Panc1 (cell line): ENCODE results near the gene ITGA11.

Experiments
- POLR2AphosphoS5 ChIP-seq: IDR thresholded peaks from 2 replicates; pipeline ENCODE4 v1.6.1; 2012; ENCODE audit warnings: mild to moderate bottlenecking, low read depth, low read length, moderate library complexity
- TCF7L2 ChIP-seq: IDR thresholded peaks from 2 replicates; pipeline ENCODE4 v1.6.1; 2011; ENCODE audit warnings: mild to moderate bottlenecking, low read depth, low read length, inconsistent platforms
- TF ChIP-seq, protein P1 (sequence below): fragments of 450-650 bp; IDR thresholded peaks from 2 replicates; pipeline ENCODE4 v1.5.1; 2017; ENCODE audit warnings: mild to moderate bottlenecking
- TF ChIP-seq, protein P2 (sequence below), 2 experiments: IDR thresholded peaks; 2 replicates each; pipeline ENCODE4 v1.6.1; 2011 to 2012; ENCODE audit warnings: low read depth in 2 of 2, control low read depth in 1 of 2, low read length in 1 of 2, mild to moderate bottlenecking in 1 of 2, moderate library complexity in 1 of 2; ENCODE audit not compliant: insufficient read depth in 1 of 2

GRCh38 chr15:68272721-68273271 is 159.2 kb downstream of the ITGA11 start:
- TF ChIP-seq, protein P1, sequence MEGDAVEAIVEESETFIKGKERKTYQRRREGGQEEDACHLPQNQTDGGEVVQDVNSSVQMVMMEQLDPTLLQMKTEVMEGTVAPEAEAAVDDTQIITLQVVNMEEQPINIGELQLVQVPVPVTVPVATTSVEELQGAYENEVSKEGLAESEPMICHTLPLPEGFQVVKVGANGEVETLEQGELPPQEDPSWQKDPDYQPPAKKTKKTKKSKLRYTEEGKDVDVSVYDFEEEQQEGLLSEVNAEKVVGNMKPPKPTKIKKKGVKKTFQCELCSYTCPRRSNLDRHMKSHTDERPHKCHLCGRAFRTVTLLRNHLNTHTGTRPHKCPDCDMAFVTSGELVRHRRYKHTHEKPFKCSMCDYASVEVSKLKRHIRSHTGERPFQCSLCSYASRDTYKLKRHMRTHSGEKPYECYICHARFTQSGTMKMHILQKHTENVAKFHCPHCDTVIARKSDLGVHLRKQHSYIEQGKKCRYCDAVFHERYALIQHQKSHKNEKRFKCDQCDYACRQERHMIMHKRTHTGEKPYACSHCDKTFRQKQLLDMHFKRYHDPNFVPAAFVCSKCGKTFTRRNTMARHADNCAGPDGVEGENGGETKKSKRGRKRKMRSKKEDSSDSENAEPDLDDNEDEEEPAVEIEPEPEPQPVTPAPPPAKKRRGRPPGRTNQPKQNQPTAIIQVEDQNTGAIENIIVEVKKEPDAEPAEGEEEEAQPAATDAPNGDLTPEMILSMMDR: no peak
- TF ChIP-seq, protein P2, sequence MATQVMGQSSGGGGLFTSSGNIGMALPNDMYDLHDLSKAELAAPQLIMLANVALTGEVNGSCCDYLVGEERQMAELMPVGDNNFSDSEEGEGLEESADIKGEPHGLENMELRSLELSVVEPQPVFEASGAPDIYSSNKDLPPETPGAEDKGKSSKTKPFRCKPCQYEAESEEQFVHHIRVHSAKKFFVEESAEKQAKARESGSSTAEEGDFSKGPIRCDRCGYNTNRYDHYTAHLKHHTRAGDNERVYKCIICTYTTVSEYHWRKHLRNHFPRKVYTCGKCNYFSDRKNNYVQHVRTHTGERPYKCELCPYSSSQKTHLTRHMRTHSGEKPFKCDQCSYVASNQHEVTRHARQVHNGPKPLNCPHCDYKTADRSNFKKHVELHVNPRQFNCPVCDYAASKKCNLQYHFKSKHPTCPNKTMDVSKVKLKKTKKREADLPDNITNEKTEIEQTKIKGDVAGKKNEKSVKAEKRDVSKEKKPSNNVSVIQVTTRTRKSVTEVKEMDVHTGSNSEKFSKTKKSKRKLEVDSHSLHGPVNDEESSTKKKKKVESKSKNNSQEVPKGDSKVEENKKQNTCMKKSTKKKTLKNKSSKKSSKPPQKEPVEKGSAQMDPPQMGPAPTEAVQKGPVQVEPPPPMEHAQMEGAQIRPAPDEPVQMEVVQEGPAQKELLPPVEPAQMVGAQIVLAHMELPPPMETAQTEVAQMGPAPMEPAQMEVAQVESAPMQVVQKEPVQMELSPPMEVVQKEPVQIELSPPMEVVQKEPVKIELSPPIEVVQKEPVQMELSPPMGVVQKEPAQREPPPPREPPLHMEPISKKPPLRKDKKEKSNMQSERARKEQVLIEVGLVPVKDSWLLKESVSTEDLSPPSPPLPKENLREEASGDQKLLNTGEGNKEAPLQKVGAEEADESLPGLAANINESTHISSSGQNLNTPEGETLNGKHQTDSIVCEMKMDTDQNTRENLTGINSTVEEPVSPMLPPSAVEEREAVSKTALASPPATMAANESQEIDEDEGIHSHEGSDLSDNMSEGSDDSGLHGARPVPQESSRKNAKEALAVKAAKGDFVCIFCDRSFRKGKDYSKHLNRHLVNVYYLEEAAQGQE (IDR thresholded peaks at IDR 0.05; ENCODE audit: insufficient read depth in 1 of 2, low read depth in 2 of 2, low read length in 1 of 2): no peak
- no peak for TF ChIP-seq POLR2AphosphoS5
- TF ChIP-seq TCF7L2: no peak
